ENCODE measurements around the gene OSBPL3. TPM values are rescaled to one million over a fixed set of nuclear protein-coding genes. Genes with fewer than 3 reads are reported as not detected.

Gene OSBPL3
- total and polyA plus RNA-seq, 4 experiments from 2014 or later: 6.9 to 72.7 (median 40.5) TPM

DNA sequence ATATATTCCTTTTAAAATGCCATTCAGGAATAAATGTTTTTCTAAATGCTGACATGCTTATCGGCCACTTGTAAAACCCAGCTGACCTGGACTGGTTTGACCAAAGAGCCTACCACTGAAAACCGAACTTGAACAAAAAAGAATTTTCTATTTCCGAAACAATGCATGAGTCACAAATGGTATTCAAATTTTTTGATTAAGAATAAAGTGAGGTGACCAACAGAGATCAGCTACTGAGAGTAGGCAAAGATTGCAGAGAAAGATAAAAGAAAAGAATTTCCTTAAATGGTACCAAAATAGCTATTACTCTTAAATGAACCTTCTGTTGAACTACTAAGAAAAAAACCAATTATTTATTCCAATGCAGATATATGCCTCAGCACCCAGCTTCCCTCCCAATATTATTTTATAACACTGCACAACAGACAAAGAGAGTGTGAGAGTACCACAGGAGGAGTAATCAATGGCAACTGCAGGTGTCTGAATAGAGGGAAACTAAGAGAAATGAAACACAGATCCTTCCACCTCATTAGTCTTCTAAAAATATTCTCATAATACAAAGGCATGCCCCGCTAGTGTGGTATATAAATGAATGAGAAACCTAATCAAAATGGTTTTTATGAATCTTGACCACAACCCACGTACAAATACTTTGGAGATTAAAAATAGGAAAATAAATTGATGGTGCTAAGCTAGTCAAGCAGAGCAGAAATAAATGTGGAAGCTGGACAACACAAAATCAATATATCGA, 20.1 kb downstream of the OSBPL3 start:
- H3K27ac Mint-ChIP-seq: peak overlapping the region in 2 of 7 donors; percentile 10 to 53
- no peaks in the 10 kb centered on the region for H3K36me3 Mint-ChIP-seq

DNA sequence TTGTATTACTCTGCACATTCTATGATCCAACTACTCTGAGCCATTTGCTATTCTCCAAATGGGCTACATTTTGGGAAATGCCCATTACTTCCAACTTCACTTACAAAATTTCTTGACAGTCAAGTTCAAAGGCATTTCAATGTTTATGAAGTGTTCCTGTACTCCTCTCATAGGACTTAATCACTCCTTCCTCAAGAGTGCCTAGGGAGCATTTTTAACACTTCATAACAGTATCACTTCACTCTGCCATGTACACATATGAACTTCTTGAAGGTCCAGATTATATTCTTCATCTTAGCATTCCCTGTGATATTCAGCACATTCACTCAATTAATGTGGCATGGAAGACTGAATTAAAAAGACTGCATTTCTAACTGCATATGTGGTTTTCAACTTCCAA, 21.6 kb downstream of the OSBPL3 start:
- ChIA-PET CTCF (ENCODE audit: partially characterized antibody) (no interaction called here), POLR2A (ENCODE audit: partially characterized antibody) (interaction anchor here (1.7 to 15.0 kb wide), 2 partner anchors 22 to 137 kb away, joined by 4 to 141 read pairs; partner anchors contain the start of gene OSBPL3)
- Histone ChIP-seq H3K27ac (ENCODE audit: low read depth, low read length) (no peak overlapping the region), H3K4me1 (ENCODE audit: insufficient read depth, low read length) (peaks cover 51% of the 10 kb centered on the region), H3K4me3 (ENCODE audit: low read length in 2 of 2) (no peak overlapping the region), H3K36me3 (ENCODE audit: insufficient read depth, low read length) (no peaks in the 10 kb centered on the region), H3K9me3 (ENCODE audit: control insufficient read depth in 1 of 2, low read length in 2 of 2) (no peaks in the 10 kb centered on the region), H3K27me3 (ENCODE audit: insufficient read depth, low read length) (no peaks in the 10 kb centered on the region)
- no peak for DNase-seq
- Mint-ChIP-seq H3K27ac (peak overlapping the region in 2 of 7 donors; percentile 9 to 18), H3K27me3 (no peaks in the 10 kb centered on the region), H3K4me1 (peaks cover 49 to 96% (median 79%) of the 10 kb centered on the region in 4 donors), H3K4me3 (peak overlapping the region in 1 of 8 donors; percentile 59), H3K9me3 (no peaks in the 10 kb centered on the region), H3K36me3 (no peaks in the 10 kb centered on the region)
- intact Hi-C loops (cut with micrococcal nuclease): loop anchor here (2.0 kb wide), 1 partner anchor 20 kb away; no protein-coding TSS in a partner anchor

More for the DNA sequence above, 20.1 kb downstream of the OSBPL3 start:
- CTCF ChIA-PET (ENCODE audit: partially characterized antibody): interaction anchor here (0.8 to 1.7 kb wide), 3 partner anchors 14 to 147 kb away, joined by 3 to 7 read pairs (median 6); partner anchors contain the start of gene OSBPL3
- H3K4me1 Mint-ChIP-seq: peaks cover 47 to 96% (median 81%) of the 10 kb centered on the region in 4 donors
- no peaks in the 10 kb centered on the region for H3K36me3 ChIP-seq (ENCODE audit: insufficient read depth, low read length)
- H3K27me3 Mint-ChIP-seq: no peaks in the 10 kb centered on the region
- no peaks in the 10 kb centered on the region for H3K27me3 ChIP-seq (ENCODE audit: insufficient read depth, low read length)
- peaks cover 59% of the 10 kb centered on the region for H3K4me1 ChIP-seq (ENCODE audit: insufficient read depth, low read length)
- H3K9me3 ChIP-seq (ENCODE audit: control insufficient read depth in 1 of 2, low read length in 2 of 2): no peaks in the 10 kb centered on the region
- no peak overlapping the region for H3K4me3 ChIP-seq (ENCODE audit: low read length in 2 of 2)
- peak overlapping the region in 2 of 8 donors; percentile 22 to 26 for H3K4me3 Mint-ChIP-seq
- intact Hi-C loops (cut with micrococcal nuclease): loop anchor here (2.0 kb wide), 1 partner anchor 19 kb away; no protein-coding TSS in a partner anchor
- DNase-seq: no peak
- H3K27ac ChIP-seq (ENCODE audit: low read depth, low read length): no peak overlapping the region
- POLR2A ChIA-PET (ENCODE audit: partially characterized antibody): interaction anchor here (1.7 to 15.0 kb wide), 2 partner anchors 20 to 139 kb away, joined by 4 to 141 read pairs; partner anchors contain the start of gene OSBPL3
- H3K9me3 Mint-ChIP-seq: no peaks in the 10 kb centered on the region

DNA sequence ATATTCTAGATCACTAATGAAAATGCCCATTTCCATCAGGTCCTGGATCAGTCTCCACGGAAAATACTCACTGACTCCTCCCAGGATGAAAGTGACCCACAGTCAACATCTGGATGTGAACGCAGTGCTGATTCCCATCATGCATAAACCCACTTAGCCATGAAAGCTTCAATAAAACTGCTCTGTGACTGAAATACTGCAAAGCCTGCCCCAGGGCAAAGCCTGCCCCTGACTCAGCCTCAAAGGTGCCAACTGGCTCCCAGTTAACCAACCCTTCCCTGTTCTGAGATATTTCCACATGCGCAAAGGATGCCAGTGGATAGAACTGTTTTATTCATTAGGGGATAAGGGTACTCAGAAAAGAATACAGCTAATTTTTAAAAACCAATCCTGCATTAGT, 24.0 kb downstream of the OSBPL3 start:
- peaks cover 52% of the 10 kb centered on the region for H3K4me1 ChIP-seq (ENCODE audit: insufficient read depth, low read length)
- no peaks in the 10 kb centered on the region for H3K9me3 Mint-ChIP-seq
- no peaks in the 10 kb centered on the region for H3K36me3 ChIP-seq (ENCODE audit: insufficient read depth, low read length)
- no peak overlapping the region for H3K27ac Mint-ChIP-seq
- no peaks in the 10 kb centered on the region for H3K9me3 ChIP-seq (ENCODE audit: control insufficient read depth in 1 of 2, low read length in 2 of 2)
- H3K4me3 ChIP-seq (ENCODE audit: low read length in 2 of 2): no peak overlapping the region
- H3K27ac ChIP-seq (ENCODE audit: low read depth, low read length): no peak overlapping the region
- intact Hi-C loops (cut with micrococcal nuclease): no loop called here
- peaks cover 49 to 99% (median 79%) of the 10 kb centered on the region in 4 donors for H3K4me1 Mint-ChIP-seq
- no peaks in the 10 kb centered on the region for H3K27me3 Mint-ChIP-seq
- DNase-seq: no peak
- ChIA-PET POLR2A (ENCODE audit: partially characterized antibody) (interaction anchor here (1.0 to 1.5 kb wide), 2 partner anchors 23 to 26 kb away, joined by 3 to 4 read pairs; partner anchors contain the start of gene OSBPL3), CTCF (ENCODE audit: partially characterized antibody) (interaction anchor here (1.3 to 1.4 kb wide), 2 partner anchors 22 to 143 kb away, joined by 3 read pairs; no protein-coding TSS in a partner anchor)
- H3K4me3 Mint-ChIP-seq: no peak overlapping the region
- no peaks in the 10 kb centered on the region for H3K36me3 Mint-ChIP-seq
- H3K27me3 ChIP-seq (ENCODE audit: insufficient read depth, low read length): no peaks in the 10 kb centered on the region

DNA sequence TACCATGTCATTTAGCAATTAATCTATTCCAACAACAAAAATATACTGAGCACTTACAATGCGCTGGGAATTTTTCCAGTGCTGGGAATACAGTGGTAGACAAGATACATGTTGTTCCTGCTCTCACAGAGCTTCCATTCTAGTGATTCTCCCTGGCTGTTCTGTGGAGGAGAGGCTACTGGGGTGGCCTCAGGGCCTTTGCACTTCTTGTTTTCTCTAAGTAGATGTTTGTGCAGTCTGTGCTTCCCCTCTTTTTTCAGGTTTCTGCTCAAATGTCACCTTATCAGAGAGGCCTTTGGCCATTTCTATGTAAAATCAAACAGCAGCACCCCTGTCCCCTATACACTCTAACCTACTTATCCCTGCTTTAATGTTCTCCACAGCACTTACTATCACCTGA, 24.7 kb downstream of the OSBPL3 start:
- Histone ChIP-seq H3K36me3 (ENCODE audit: insufficient read depth, low read length) (no peaks in the 10 kb centered on the region), H3K27ac (ENCODE audit: low read depth, low read length) (no peak overlapping the region), H3K4me3 (ENCODE audit: low read length in 2 of 2) (no peak overlapping the region), H3K27me3 (ENCODE audit: insufficient read depth, low read length) (no peaks in the 10 kb centered on the region), H3K4me1 (ENCODE audit: insufficient read depth, low read length) (peaks cover 45% of the 10 kb centered on the region), H3K9me3 (ENCODE audit: control insufficient read depth in 1 of 2, low read length in 2 of 2) (no peaks in the 10 kb centered on the region)
- no peak for DNase-seq
- Mint-ChIP-seq H3K27ac (peak overlapping the region in 1 of 7 donors; percentile 29), H3K4me1 (peaks cover 46 to 99% (median 78%) of the 10 kb centered on the region in 4 donors), H3K36me3 (no peaks in the 10 kb centered on the region), H3K4me3 (peak overlapping the region in 1 of 8 donors; percentile 2), H3K9me3 (no peaks in the 10 kb centered on the region), H3K27me3 (no peaks in the 10 kb centered on the region)
- intact Hi-C loops (cut with micrococcal nuclease): no loop called here
- ChIA-PET POLR2A (ENCODE audit: partially characterized antibody) (interaction anchor here (1.0 to 1.5 kb wide), 2 partner anchors 24 to 26 kb away, joined by 3 to 4 read pairs; partner anchors contain the start of gene OSBPL3), CTCF (ENCODE audit: partially characterized antibody) (interaction anchor here (1.4 kb wide), 1 partner anchor 23 kb away, joined by 3 read pairs; no protein-coding TSS in a partner anchor)

DNA sequence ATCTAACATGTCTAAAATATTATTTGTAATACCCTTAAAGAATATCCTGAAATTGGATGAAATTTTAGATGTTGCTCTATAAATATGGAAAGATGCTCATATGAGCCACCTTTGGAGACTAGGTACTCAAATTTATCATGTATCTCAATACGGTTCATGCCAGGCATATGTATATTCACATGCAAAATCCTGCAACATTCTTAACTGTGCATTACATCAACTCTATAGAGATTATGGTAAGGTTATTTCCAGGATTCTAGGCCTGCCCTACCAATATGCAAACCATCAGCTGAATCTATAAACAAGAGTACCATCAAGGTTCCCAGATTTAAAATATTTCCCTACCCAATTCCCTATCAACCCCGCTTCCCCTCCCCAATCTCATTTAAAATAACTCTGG, 27.5 kb downstream of the OSBPL3 start:
- POLR2A ChIA-PET (ENCODE audit: partially characterized antibody): interaction anchor here (2.4 kb wide), 1 partner anchor 26 kb away, joined by 12 read pairs; the partner anchor contains the start of gene OSBPL3
- CTCF ChIA-PET (ENCODE audit: partially characterized antibody): interaction anchor here (0.9 to 1.9 kb wide), 4 partner anchors 27 to 143 kb away, joined by 3 to 7 read pairs (median 4); partner anchors contain the start of gene OSBPL3

DNA sequence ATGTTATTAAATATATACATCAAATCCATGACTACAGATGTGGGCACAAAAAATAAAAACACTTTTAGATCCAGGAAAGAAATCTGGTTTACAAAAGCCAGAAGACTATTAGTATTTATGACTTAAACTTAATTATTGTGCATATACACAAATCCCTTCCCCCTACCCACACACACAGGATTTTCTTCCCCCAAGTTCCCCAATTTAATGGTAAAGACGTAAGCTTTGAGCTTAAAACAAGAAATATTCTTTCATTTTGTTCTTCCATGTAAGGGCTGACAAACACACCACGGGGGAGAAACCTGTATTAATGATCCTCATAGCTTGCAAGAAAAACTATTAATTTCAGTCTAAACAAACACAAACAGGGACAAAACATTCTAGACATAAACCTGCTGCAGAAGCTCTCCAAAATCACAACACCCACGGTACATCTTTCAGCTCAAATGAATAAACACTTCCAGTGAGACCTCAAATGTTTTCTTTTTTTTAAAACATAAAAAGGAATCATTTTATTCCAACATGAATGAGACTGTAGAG, 28.5 kb downstream of the OSBPL3 start:
- Mint-ChIP-seq H3K27me3 (no peaks in the 10 kb centered on the region), H3K36me3 (peaks cover 0 to 2% of the 10 kb centered on the region in 2 donors), H3K27ac (peak overlapping the region in 1 of 7 donors; percentile 70), H3K4me1 (peaks cover 47 to 99% (median 79%) of the 10 kb centered on the region in 4 donors), H3K9me3 (no peaks in the 10 kb centered on the region), H3K4me3 (peak overlapping the region in 4 of 8 donors; percentile 5 to 44 (median 31))
- ChIA-PET CTCF (ENCODE audit: partially characterized antibody) (interaction anchor here (0.5 to 1.9 kb wide), 9 partner anchors 28 to 146 kb away, joined by 3 to 7 read pairs (median 3); partner anchors contain the start of gene OSBPL3), POLR2A (ENCODE audit: partially characterized antibody) (interaction anchor here (0.9 to 2.4 kb wide), 2 partner anchors 10 to 27 kb away, joined by 3 to 12 read pairs; partner anchors contain the start of gene OSBPL3)
- intact Hi-C loops (cut with micrococcal nuclease): no loop called here
- H3K4me1 ChIP-seq (ENCODE audit: insufficient read depth, low read length): peaks cover 58% of the 10 kb centered on the region
- H3K27me3 ChIP-seq (ENCODE audit: insufficient read depth, low read length): no peaks in the 10 kb centered on the region
- no peak overlapping the region for H3K4me3 ChIP-seq (ENCODE audit: low read length in 2 of 2)
- no peaks in the 10 kb centered on the region for H3K9me3 ChIP-seq (ENCODE audit: control insufficient read depth in 1 of 2, low read length in 2 of 2)
- H3K27ac ChIP-seq (ENCODE audit: low read depth, low read length): no peak overlapping the region
- no peaks in the 10 kb centered on the region for H3K36me3 ChIP-seq (ENCODE audit: insufficient read depth, low read length)
- DNase-seq: no peak

More for the DNA sequence above, 27.5 kb downstream of the OSBPL3 start:
- Mint-ChIP-seq H3K9me3 (no peaks in the 10 kb centered on the region), H3K27me3 (no peaks in the 10 kb centered on the region), H3K4me1 (peaks cover 43 to 99% (median 77%) of the 10 kb centered on the region in 4 donors), H3K4me3 (no peak overlapping the region), H3K36me3 (no peaks in the 10 kb centered on the region), H3K27ac (no peak overlapping the region)
- no peaks in the 10 kb centered on the region for H3K9me3 ChIP-seq (ENCODE audit: control insufficient read depth in 1 of 2, low read length in 2 of 2)
- H3K4me3 ChIP-seq (ENCODE audit: low read length in 2 of 2): no peak overlapping the region
- no peaks in the 10 kb centered on the region for H3K27me3 ChIP-seq (ENCODE audit: insufficient read depth, low read length)
- no peaks in the 10 kb centered on the region for H3K36me3 ChIP-seq (ENCODE audit: insufficient read depth, low read length)
- no peak for DNase-seq
- no peak overlapping the region for H3K27ac ChIP-seq (ENCODE audit: low read depth, low read length)
- H3K4me1 ChIP-seq (ENCODE audit: insufficient read depth, low read length): peaks cover 50% of the 10 kb centered on the region
- intact Hi-C loops (cut with micrococcal nuclease): no loop called here
